Sigmoid colon (tissue), 3 donors: ENCODE data around the gene C4orf33.

Source experiments
- CTCF ChIP-seq, 4 experiments: fragments of 450-650 bp in 3 of 4; fragments of 200-600 bp in 1 of 4; IDR thresholded peaks; one replicate each; pipeline ENCODE4 v1.5.1; 2016 to 2019; ENCODE audit warnings: antibody characterized with exemption in 4 of 4, mild to moderate bottlenecking in 3 of 4, moderate library complexity in 2 of 4
- POLR2A ChIP-seq, 2 donors: fragments of 450-650 bp; IDR thresholded peaks; one replicate each; pipeline ENCODE4 v1.6.1; 2016; ENCODE audit warnings: antibody characterized with exemption in 2 of 2, mild to moderate bottlenecking in 2 of 2, moderate library complexity in 2 of 2

- TF ChIP-seq CTCF (IDR thresholded peaks at IDR 0.05), result no peak
- no peak for TF ChIP-seq POLR2A (IDR thresholded peaks at IDR 0.05)
Observed at GRCh38 chr4:129095811-129096454, at the start of gene C4orf33.
